ENCODE results near the gene EIF5A.
"Not testable (repeated sequence)": the region's sequence is repeated elsewhere in the genome, so short reads cannot be mapped to it uniquely, and the experiment has no call there.

Gene EIF5A

DNA sequence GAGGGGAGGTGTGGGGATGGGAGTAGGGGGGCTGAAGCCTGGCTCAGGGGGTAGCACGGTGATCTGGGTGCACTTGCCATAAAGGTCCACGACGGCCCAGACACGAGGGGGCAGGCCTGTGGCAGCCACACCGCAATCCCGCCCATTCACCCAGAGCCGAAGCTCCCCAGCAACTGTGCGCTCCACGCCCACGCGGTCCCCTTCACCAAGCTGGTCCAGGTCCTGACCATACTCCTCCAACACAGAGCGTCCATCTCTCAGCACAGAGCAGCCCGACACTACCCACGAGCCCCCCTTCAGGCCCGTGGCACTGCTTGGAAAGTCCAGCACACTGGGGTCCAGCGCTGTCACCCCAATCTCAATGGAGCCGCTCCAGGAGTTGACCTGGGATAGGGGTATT lies 20.1 kb downstream of the EIF5A start:
- Mint-ChIP-seq H3K27me3 (ENCODE audit: low read depth) (no peaks in the 10 kb centered on the region), H3K4me3 (peak overlapping the region; percentile 40), H3K9me3 (no peaks in the 10 kb centered on the region), H3K36me3 (ENCODE audit: low read depth) (peaks cover 13% of the 10 kb centered on the region), H3K27ac (no peak overlapping the region), H3K4me1 (ENCODE audit: low read depth) (peaks cover 28% of the 10 kb centered on the region)
- DNase-seq (ENCODE audit: low spot score), result no peak

DNA sequence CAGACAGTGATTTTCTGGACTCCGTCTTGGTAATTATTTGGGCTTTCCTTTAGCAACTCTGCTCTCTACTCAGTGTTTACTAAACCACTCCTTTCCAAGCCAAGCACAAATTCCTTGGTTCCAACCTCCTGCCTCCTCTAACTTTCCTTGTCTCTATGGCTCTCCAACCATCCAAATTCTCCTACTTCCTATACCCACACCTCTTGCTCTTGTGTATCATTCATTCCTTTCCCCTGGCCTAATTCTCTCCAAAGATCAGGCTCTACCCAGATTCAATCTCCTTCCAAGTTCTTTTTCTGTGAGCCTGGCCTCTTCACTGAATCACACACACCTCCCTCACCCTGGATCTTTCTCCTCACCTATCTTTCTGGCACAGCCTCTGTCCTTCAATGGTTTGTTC lies 20.6 kb downstream of the EIF5A start:
- DNase-seq (ENCODE audit: low spot score), result no peak
- peak overlapping the region; percentile 75 for H3K27ac Mint-ChIP-seq
- peak overlapping the region; percentile 95 for H3K4me3 Mint-ChIP-seq
- H3K36me3 Mint-ChIP-seq (ENCODE audit: low read depth), result peaks cover 11% of the 10 kb centered on the region
- no peaks in the 10 kb centered on the region for H3K9me3 Mint-ChIP-seq
- H3K4me1 Mint-ChIP-seq (ENCODE audit: low read depth), result peaks cover 33% of the 10 kb centered on the region
- H3K27me3 Mint-ChIP-seq (ENCODE audit: low read depth), result no peaks in the 10 kb centered on the region

DNA sequence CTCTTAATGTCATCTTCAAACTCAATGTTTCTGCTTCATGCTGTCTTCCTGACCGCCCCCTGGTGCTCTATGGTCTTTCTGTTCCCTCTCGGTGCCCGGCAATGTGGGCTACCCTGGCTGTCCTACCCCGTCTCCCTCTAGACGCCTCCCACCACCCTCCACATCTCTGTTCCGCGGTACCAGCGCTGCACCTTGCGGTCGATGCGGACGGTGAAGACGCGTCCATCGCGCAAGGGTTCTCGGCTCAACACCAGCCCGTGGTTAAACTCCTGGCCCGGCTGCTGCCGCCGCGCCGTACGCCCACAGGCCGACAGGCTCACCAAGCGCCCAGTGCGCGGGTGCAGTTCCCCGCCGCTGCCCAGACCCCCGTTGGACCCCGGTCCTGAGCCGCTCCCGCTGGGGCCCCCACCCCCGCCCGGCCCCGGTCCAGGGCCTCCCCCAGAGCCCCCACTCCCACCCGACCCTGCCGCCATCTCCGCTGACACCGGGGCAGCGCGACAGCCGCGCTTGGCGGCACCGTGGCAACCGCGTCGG lies 21.5 kb downstream of the EIF5A start, which contains the start of gene NEURL4:
Gene NEURL4 (minus strand): TSS at position 496 of the 534 bp plus-strand sequence. CDS start 23 bp downstream, at position 473.
- Mint-ChIP-seq H3K27ac (peak within 1 kb of the TSS; percentile 96), H3K36me3 (ENCODE audit: low read depth) (peaks cover 4% of the 10 kb centered on the region), H3K27me3 (ENCODE audit: low read depth) (no peaks in the 10 kb centered on the region), H3K4me1 (ENCODE audit: low read depth) (peaks cover 37% of the 10 kb centered on the region), H3K9me3 (no peaks in the 10 kb centered on the region), H3K4me3 (peak within 1 kb of the TSS; percentile 95)
- DNase-seq (ENCODE audit: low spot score), result no peak

DNA sequence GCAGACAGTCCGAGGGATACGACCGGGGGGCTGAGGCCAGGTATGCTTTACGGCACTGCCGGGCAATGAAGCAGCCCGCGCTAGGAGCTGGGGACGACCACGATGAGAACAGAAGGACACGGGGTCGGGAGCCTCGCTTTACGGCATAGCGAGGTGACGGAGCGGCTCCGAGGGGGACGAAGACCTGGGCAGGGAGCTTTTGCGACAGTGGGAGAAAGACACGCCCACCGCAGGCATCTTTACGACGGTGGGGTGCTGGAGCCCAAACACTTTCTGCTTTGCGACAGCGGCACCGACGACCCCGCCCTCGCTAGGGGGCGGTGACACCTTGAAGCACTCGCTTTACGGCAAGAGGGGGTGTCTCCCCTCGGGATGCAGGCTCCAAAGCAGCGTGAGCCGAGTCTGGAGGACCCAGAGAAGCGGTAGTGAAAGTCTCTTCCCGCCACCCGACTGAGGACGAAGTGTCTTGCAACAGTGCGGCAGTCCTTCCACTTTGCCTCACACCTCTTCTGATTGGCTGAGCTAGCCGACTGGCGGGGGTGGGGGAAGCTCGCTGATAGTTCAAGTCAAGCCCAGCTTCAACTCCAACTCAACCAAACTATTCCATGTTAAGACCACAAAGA lies 22.1 kb downstream of the EIF5A start:
- Mint-ChIP-seq H3K4me1 (ENCODE audit: low read depth) (peaks cover 37% of the 10 kb centered on the region), H3K27ac (peak overlapping the region; percentile 96), H3K9me3 (no peaks in the 10 kb centered on the region), H3K27me3 (ENCODE audit: low read depth) (no peaks in the 10 kb centered on the region), H3K4me3 (peak overlapping the region; percentile 90), H3K36me3 (ENCODE audit: low read depth) (no peaks in the 10 kb centered on the region)
- DNase-seq (ENCODE audit: low spot score), result peak; percentile 97

DNA sequence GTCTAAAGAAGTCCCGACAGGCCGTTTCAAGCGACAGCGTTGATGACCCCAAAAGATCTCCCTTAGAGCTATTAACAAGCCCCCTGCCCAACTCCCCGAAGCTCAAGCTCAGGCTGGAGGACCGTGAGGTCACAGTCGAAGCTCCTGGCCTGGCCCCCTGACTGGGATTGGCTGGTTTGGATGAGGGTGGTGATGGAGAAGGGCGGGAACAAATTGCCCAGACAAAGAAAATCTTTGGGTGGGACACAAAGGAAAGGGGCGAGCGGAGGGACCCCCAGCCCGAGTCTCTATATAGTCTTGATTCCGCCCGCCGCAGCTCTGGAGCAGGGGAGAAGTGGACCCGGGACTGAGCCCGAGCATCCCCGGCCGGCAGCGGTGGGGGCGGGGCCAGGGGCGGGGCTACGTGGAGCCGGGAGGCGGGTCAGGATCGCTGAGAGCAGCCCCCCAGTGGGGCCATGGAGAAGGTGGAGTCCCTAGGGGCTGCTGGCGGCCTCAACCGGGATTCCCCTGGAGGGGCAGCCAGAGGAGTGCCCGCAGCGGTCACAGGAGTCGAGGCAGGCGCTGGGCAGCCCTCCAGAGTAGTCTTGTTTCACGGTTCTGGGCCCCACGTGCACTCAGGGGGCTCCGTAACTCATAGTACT lies 22.7 kb downstream of the EIF5A start:
- no peaks in the 10 kb centered on the region for H3K9me3 Mint-ChIP-seq
- no peaks in the 10 kb centered on the region for H3K36me3 Mint-ChIP-seq (ENCODE audit: low read depth)
- H3K4me1 Mint-ChIP-seq (ENCODE audit: low read depth), result peaks cover 37% of the 10 kb centered on the region
- peak overlapping the region; percentile 90 for H3K4me3 Mint-ChIP-seq
- H3K27me3 Mint-ChIP-seq (ENCODE audit: low read depth), result no peaks in the 10 kb centered on the region
- DNase-seq (ENCODE audit: low spot score), result peak; percentile 78
- peak overlapping the region; percentile 96 for H3K27ac Mint-ChIP-seq

DNA sequence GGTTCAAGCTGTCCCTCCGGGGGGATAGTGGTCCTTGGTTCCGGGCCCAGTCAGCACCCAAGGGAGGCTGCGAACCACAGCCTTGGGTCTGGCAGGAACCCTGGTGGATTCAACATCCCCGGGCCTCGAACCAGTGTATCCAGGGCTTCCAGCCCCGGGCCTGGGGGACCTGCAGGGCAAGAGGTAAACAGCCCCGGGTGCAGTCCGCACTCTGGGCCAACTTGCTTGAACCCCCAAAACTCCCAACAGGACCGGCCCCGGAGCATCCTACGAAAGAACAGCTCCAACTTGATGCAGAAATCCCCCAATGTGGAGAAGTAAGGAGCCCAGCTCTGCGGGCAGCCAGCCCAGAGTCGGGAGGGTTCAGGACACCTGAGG lies 23.2 kb downstream of the EIF5A start:
- no peaks in the 10 kb centered on the region for H3K9me3 Mint-ChIP-seq
- no peaks in the 10 kb centered on the region for H3K36me3 Mint-ChIP-seq (ENCODE audit: low read depth)
- no peak for DNase-seq (ENCODE audit: low spot score)
- peak overlapping the region; percentile 90 for H3K4me3 Mint-ChIP-seq
- H3K27ac Mint-ChIP-seq, result peak overlapping the region; percentile 72
- H3K4me1 Mint-ChIP-seq (ENCODE audit: low read depth), result peaks cover 42% of the 10 kb centered on the region
- no peaks in the 10 kb centered on the region for H3K27me3 Mint-ChIP-seq (ENCODE audit: low read depth)

DNA sequence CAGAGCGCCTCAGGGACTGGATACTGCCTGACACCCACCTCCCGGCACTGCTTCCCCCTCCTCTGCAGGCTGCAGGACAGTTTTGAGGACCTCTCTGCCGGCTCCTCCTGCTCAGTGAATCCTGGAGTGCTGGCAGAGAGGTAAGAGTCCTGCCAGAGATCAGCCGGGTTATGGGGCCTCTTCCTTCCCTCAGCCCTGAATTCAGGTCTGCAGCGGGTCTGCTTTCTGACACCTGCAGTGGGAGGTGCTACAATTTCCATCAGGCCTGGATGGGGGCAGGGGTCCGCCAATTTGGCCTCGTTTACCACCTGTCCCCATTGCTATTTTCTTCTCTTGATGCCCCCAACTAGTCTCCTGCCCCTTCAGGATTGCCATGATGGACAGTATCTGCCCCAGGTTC lies 24.7 kb downstream of the EIF5A start:
- Mint-ChIP-seq H3K4me3 (peak overlapping the region; percentile 78), H3K4me1 (ENCODE audit: low read depth) (peaks cover 52% of the 10 kb centered on the region), H3K36me3 (ENCODE audit: low read depth) (peaks cover 6% of the 10 kb centered on the region), H3K27me3 (ENCODE audit: low read depth) (no peaks in the 10 kb centered on the region), H3K27ac (peak overlapping the region; percentile 93), H3K9me3 (no peaks in the 10 kb centered on the region)
- no peak for DNase-seq (ENCODE audit: low spot score)

DNA sequence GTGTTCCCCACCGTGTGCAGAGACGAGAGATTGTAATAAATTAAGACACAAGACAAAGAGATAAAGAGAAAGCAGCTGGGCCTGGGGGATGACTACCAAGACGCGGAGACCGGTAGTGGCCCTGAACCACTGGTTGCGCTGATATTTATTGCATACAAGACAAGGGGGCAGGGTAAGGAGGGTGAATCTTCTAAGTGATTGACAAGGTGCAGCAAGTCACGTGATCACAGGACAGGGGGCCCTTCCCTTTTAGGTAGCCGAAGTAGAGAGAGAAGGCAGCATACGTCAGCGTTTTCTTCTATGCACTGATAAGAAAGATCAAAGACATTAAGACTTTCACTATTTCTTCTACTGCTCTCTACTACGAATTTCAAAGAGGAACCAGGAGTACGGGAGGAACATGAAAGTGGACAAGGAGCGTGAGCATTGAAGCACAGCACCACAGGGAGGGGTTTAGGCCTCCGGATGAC lies 25.2 kb downstream of the EIF5A start:
- peak overlapping the region; percentile 78 for H3K4me3 Mint-ChIP-seq
- H3K27me3 Mint-ChIP-seq (ENCODE audit: low read depth); H3K9me3 Mint-ChIP-seq: not testable (repeated sequence)
- DNase-seq (ENCODE audit: low spot score), result peak; percentile 61
- peaks cover 11% of the 10 kb centered on the region for H3K36me3 Mint-ChIP-seq (ENCODE audit: low read depth)
- H3K4me1 Mint-ChIP-seq (ENCODE audit: low read depth), result peaks cover 56% of the 10 kb centered on the region
- H3K27ac Mint-ChIP-seq, result peak overlapping the region; percentile 93

DNA sequence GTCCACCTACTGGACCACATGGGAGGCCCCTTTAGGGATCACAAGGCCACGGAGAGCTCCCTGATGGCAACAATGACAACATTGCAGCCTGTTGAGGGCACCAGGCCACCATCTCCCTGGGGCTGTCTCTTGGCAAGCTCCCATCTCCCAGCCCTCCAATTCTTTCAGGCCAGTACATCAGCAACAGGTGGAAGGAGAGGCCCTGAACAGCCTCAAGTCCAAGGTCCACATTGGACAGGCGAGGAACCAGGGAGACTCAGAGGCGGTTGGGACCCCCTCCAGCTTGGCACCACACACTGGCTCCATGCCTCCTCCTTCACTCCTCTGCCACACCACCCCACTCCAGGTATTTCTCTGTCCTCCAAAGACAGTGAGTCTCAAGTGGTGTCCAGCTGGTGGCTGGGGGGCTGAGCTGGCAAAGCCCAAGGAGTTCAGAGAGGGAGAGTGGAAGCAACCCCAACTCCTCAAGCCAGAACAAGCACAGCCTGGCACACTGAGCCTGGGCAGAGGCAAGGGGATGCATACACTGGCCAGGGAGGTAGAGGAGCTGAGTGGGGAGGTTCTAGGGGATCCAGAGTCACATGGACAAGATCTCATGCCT lies 27.6 kb downstream of the EIF5A start:
- Mint-ChIP-seq H3K4me3 (peak overlapping the region; percentile 95), H3K4me1 (ENCODE audit: low read depth) (peaks cover 55% of the 10 kb centered on the region), H3K36me3 (ENCODE audit: low read depth) (peaks cover 23% of the 10 kb centered on the region), H3K27ac (peak overlapping the region; percentile 94), H3K9me3 (no peaks in the 10 kb centered on the region), H3K27me3 (ENCODE audit: low read depth) (no peaks in the 10 kb centered on the region)
- no peak for DNase-seq (ENCODE audit: low spot score)

DNA sequence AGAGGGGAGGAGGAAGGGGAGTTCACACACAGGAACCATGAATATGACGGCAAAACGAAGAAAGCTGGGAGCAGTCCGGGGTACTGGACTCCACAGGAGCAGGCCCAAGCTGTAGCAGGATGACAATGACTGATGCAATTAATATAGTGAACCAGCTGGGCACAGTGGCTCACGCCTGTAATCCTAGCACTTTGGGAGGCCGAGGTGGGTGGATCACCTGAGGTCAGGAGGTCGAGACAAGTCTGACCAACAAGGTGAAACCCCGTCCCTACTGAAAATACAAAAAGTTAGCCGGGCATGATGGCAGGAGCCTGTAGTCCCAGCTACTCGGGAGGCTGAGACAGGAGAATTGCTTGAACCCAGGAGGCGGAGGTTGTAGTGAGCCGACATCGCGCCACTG lies 28.3 kb downstream of the EIF5A start:
- not testable (repeated sequence) for H3K9me3 Mint-ChIP-seq; H3K27me3 Mint-ChIP-seq (ENCODE audit: low read depth); DNase-seq (ENCODE audit: low spot score)
- Mint-ChIP-seq H3K4me3 (peak overlapping the region; percentile 95), H3K27ac (peak overlapping the region; percentile 94), H3K4me1 (ENCODE audit: low read depth) (peaks cover 51% of the 10 kb centered on the region), H3K36me3 (ENCODE audit: low read depth) (peaks cover 25% of the 10 kb centered on the region)

DNA sequence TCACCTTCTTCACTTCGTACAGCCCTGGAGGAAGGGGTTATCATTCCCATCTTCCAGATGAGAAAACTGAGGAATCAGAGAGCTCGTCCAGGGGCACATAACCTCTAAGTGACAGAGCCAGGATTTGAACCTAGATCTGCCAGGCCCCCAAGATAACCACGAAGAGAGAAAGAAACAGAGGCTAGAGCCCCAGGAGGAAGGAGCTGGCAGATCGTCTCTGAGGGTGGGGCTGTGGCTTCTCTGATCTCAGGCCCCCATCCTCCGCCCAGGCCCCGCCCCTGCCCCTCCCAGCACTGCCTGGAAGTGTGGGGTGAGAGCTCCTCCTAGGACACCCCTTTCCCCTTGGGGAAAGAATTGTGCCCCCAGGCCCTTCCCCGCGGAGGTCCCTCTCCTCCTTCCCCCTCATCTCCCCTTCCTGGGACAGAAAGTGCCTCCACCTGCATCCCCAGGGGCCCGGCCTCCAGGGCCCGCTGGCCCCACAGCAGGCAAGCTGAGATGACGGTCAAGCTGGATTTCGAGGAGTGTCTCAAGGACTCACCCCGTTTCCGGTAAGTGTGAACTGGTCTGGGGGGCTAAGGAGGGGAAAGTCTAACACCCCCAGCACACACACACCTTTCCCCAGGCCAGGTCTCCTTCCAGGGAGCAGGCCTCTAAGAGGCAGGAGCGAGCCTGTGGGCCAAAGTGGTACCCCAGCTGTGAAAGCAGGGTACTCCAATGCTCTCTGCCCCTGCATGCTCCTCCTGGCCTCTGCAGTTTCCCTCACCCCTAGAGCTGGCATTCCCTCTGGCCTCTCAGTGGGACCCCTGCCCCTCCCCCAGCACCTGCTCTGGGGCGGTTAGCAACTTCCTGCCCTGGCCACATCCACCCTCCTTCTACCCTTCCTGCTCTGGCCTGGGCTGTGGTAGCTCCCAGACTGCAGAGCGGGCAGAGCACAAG lies 29.1 kb downstream of the EIF5A start, which contains the start of gene ACAP1:
Gene ACAP1 (plus strand): TSS at position 290 of the 936 bp plus-strand sequence. CDS start 206 bp downstream, at position 496.
- Mint-ChIP-seq H3K4me3 (peak within 1 kb of the TSS; percentile 95), H3K27ac (peak within 1 kb of the TSS; percentile 94), H3K27me3 (ENCODE audit: low read depth) (no peaks in the 10 kb centered on the region), H3K36me3 (ENCODE audit: low read depth) (peaks cover 28% of the 10 kb centered on the region), H3K4me1 (ENCODE audit: low read depth) (peaks cover 51% of the 10 kb centered on the region), H3K9me3 (no peaks in the 10 kb centered on the region)
- DNase-seq (ENCODE audit: low spot score), result peak; percentile 72

DNA sequence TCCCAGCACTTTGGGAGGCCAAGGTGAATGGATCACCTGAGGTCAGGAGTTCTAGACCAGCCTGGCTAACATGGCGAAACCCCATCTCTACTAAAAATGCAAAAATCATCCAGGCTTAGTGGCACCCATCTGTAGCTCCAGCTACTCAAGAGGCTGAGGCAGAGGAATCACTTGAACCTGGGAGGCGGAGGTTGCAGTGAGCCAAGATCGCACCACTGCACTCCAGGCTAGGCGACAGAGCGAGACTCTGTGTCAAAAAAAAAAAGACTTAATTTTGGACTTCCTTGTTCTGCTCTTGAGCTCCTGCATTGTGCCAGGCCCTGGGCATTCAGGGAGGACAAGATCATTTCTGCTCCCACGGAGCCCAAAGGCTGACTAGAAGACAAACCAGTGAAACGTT lies 30.2 kb downstream of the EIF5A start:
- not testable (repeated sequence) for H3K27me3 Mint-ChIP-seq (ENCODE audit: low read depth); DNase-seq (ENCODE audit: low spot score); H3K9me3 Mint-ChIP-seq
- peaks cover 34% of the 10 kb centered on the region for H3K36me3 Mint-ChIP-seq (ENCODE audit: low read depth)
- peaks cover 43% of the 10 kb centered on the region for H3K4me1 Mint-ChIP-seq (ENCODE audit: low read depth)
- peak overlapping the region; percentile 95 for H3K4me3 Mint-ChIP-seq
- H3K27ac Mint-ChIP-seq, result peak overlapping the region; percentile 94

DNA sequence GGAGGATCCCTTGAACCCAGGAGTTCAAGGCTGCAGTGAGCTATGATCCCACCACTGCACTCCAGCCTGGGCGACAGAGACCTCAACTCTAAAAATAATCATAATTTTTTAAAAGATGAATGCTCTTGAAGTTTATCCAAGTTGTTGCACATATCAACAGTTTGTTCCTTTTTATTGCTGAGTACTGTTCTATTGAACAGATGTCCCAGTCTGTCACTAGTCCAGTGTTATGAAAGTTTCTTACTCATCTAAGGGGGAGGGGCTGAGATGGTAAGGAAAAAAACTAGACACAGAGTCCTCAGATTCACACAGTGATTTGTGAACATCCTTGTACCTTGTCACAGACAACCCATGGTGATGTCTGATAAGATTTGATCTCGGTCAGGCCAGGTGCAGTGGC lies 32.8 kb downstream of the EIF5A start:
- H3K27ac Mint-ChIP-seq, result no peak overlapping the region
- no peak overlapping the region for H3K4me3 Mint-ChIP-seq
- H3K4me1 Mint-ChIP-seq (ENCODE audit: low read depth), result peaks cover 31% of the 10 kb centered on the region
- DNase-seq (ENCODE audit: low spot score), result no peak
- H3K36me3 Mint-ChIP-seq (ENCODE audit: low read depth), result peaks cover 49% of the 10 kb centered on the region
- H3K27me3 Mint-ChIP-seq (ENCODE audit: low read depth), result no peaks in the 10 kb centered on the region
- H3K9me3 Mint-ChIP-seq, result no peaks in the 10 kb centered on the region
